Fibroblast of upper back skin (primary cell): ENCODE results near the gene SLITRK3.
"Not testable (repeated sequence)": the region's sequence is repeated elsewhere in the genome, so short reads cannot be mapped to it uniquely, and the experiment has no call there.

Experiments
- DNase-seq: peaks from one replicate; pipeline ENCODE4 v3.0.0-alpha.2; 2013

The SLITRK3 gene

GRCh38 chr3:165192610-165193192, 3.5 kb downstream of the SLITRK3 start:
- no peak for DNase-seq

GRCh38 chr3:165191491-165191890, 4.7 kb downstream of the SLITRK3 start:
- no peak for DNase-seq

- no peak for DNase-seq
These were observed 7.7 kb downstream of the SLITRK3 start for GRCh38 chr3:165188452-165188851.

- peak; percentile 49 for DNase-seq
These were observed 10.4 kb downstream of the SLITRK3 start for GRCh38 chr3:165185707-165186327.

GRCh38 chr3:165181556-165181955, 14.6 kb downstream of the SLITRK3 start:
- no peak for DNase-seq

- no peak for DNase-seq
These were observed 25.9 kb downstream of the SLITRK3 start for GRCh38 chr3:165170236-165170635.

- DNase-seq = no peak
These were observed 26.8 kb downstream of the SLITRK3 start for GRCh38 chr3:165169368-165169767.

- no peak for DNase-seq
These were observed 33.3 kb downstream of the SLITRK3 start for GRCh38 chr3:165162883-165163282.

GRCh38 chr3:165159760-165160421, 36.3 kb downstream of the SLITRK3 start:
- DNase-seq = no peak

- no peak for DNase-seq
These were observed 38.2 kb downstream of the SLITRK3 start for GRCh38 chr3:165158011-165158410.

- no peak for DNase-seq
These were observed 39.3 kb downstream of the SLITRK3 start for GRCh38 chr3:165156757-165157420.

GRCh38 chr3:165148876-165149441, 47.2 kb downstream of the SLITRK3 start:
- no peak for DNase-seq

GRCh38 chr3:165144271-165144670, 51.9 kb downstream of the SLITRK3 start:
- DNase-seq = no peak

GRCh38 chr3:165139918-165140317, 56.3 kb downstream of the SLITRK3 start:
- not testable (repeated sequence) for DNase-seq
